Psoas muscle (tissue), 8 donors: ENCODE measurements around the gene DERA. TPM values are rescaled to one million over a fixed set of nuclear protein-coding genes. Genes with fewer than 3 reads are reported as not detected.

Experiments used
- ATAC-seq, 4 donors: fragments of 200-7000 bp; cut with Tn5 transposase; one replicate each; pipeline ENCODE4 v1.9.1; 2020; ENCODE audit warnings: moderate library complexity in 3 of 4, mild to moderate bottlenecking in 2 of 4
- DNase-seq, 2 donors: peaks; one replicate each; pipeline ENCODE4 v3.0.0-alpha.2; 2020
- H3K27ac ChIP-seq: fragments of 200-600 bp; one replicate; pipeline ENCODE4 v1.8.0; 2022
- H3K27me3 ChIP-seq, 3 donors: fragments of 200-600 bp in 1 of 3; one replicate each; pipeline versions ENCODE4 v1.6.1 to v1.8.0; 2013 to 2022; ENCODE audit warnings: low read length in 2 of 3, mild to moderate bottlenecking in 2 of 3, moderate library complexity in 1 of 3; ENCODE audit not compliant: insufficient read depth in 3 of 3
- H3K36me3 ChIP-seq, 2 donors: fragments of 200-600 bp in 1 of 2; one replicate each; pipeline versions ENCODE4 v1.6.1 to v1.8.0; 2013 to 2022; ENCODE audit warnings: low read depth in 1 of 2, mild to moderate bottlenecking in 1 of 2, moderate library complexity in 1 of 2; ENCODE audit not compliant: insufficient read depth in 1 of 2
- H3K4me1 ChIP-seq: fragments of 200-600 bp; one replicate; pipeline ENCODE4 v1.8.0; 2022
- H3K4me3 ChIP-seq: fragments of 200-600 bp; one replicate; pipeline ENCODE4 v1.8.0; 2022; ENCODE audit warnings: mild to moderate bottlenecking
- H3K9me3 ChIP-seq: fragments of 200-600 bp; one replicate; pipeline ENCODE4 v1.8.0; 2022
- CTCF ChIP-seq: fragments of 200-600 bp; IDR thresholded peaks from one replicate; pipeline ENCODE4 v1.8.0; 2022; ENCODE audit warnings: antibody characterized with exemption
- WGBS, 3 donors: extraction: QIAGEN DNeasy Blood & Tissue Kit; methylation state at CpG; one replicate each; pipeline versions ENCODE4 v1.1.6 to v1.1.7; 2013; 5-methylcytosine and 5-hydroxymethylcytosine counted together
- intact Hi-C, 2 donors: fragments of 100-400 bp; cut with DNase I; formaldehyde crosslinking; loops; one replicate each; pipeline versions ENCODE4 v1.11.0 to v1.14.2; 2022
- polyA plus RNA-seq, 3 donors: library from polyadenylated mRNA; stranded (reverse); fragments of 200-250 nt; gene quantifications; one replicate each; pipeline ENCODE4 v1.2.3, GENCODE V29; 2013
- total RNA-seq, 4 donors: library from RNA; stranded (reverse); fragmentation: NEBNext Ultra II Directional in 2 of 4; extraction: Animal tissue kit (Norgen Biotek cat#: 25700) in 2 of 4; gene quantifications; one replicate each; pipeline versions ENCODE4 v1.2.1 to v1.2.4, GENCODE V29; 2021 to 2023
- donor health status: healthy with polysubstance abuse.
- donor health status: DM: no; HTN: no; CAD: no; lungs with moderate emphysema.
- donor health status: Bipolar disorder and iron deficiency.
- donor health status: healthy.
- donor health status: DM: yes; HTN: yes; CAD: no.
- donor health status: DM: no; HTN: no; CAD: no.
- donor health status: DM: no; HTN: no; CAD: no.
- donor health status: DM: yes; HTN: yes; CAD: no.

The DERA gene
- total and polyA plus RNA-seq, 7 donors, result 14.3 to 31.5 (median 19.8) TPM

GRCh38 chr12:15982921-15983320 is 71.8 kb downstream of the DERA start:
- DNase-seq, result no peak
- Histone ChIP-seq H3K4me3 (no peak overlapping the region), H3K36me3 (peaks cover 0 to 14% of the 10 kb centered on the region in 2 donors), H3K27ac (no peak overlapping the region), H3K27me3 (no peaks in the 10 kb centered on the region), H3K4me1 (peaks cover 9% of the 10 kb centered on the region), H3K9me3 (no peaks in the 10 kb centered on the region)
- intact Hi-C loops, result no loop called here
- no peak for TF ChIP-seq CTCF
- no peak for ATAC-seq

GRCh38 chr12:15984097-15984800 is 73.1 kb downstream of the DERA start:
- 81 to 87% (median 84%) methylated on average over 6 of the region's 6 CpGs for WGBS, 3 donors
- Histone ChIP-seq H3K27me3 (no peaks in the 10 kb centered on the region), H3K36me3 (peaks cover 0 to 22% of the 10 kb centered on the region in 2 donors), H3K4me3 (no peak overlapping the region), H3K9me3 (no peaks in the 10 kb centered on the region), H3K27ac (no peak overlapping the region), H3K4me1 (peaks cover 4% of the 10 kb centered on the region)
- ATAC-seq (peak in 2 of 4 donors; percentile 40 to 56), DNase-seq (no peak)
- no peak for TF ChIP-seq CTCF
- intact Hi-C loops, result no loop called here

- Histone ChIP-seq H3K27ac (no peak overlapping the region), H3K4me1 (peaks cover 4% of the 10 kb centered on the region), H3K27me3 (no peaks in the 10 kb centered on the region), H3K36me3 (peaks cover 0 to 22% of the 10 kb centered on the region in 2 donors), H3K4me3 (no peak overlapping the region), H3K9me3 (no peaks in the 10 kb centered on the region)
- no peak for TF ChIP-seq CTCF
- ATAC-seq (no peak), DNase-seq (no peak)
- intact Hi-C loops, result no loop called here
- 86 to 100% (median 96%) methylated on average over 2 of the region's 2 CpGs for WGBS, 3 donors
Measured at GRCh38 chr12:15984963-15985362, 73.8 kb downstream of the DERA start.

GRCh38 chr12:15987696-15988095 is 76.6 kb downstream of the DERA start:
- TF ChIP-seq CTCF, result no peak
- Histone ChIP-seq H3K4me3 (no peak overlapping the region), H3K27me3 (no peaks in the 10 kb centered on the region), H3K4me1 (peaks cover 4% of the 10 kb centered on the region), H3K27ac (no peak overlapping the region), H3K36me3 (peaks cover 0 to 22% of the 10 kb centered on the region in 2 donors), H3K9me3 (no peaks in the 10 kb centered on the region)
- WGBS, 3 donors, result 32 to 35% (median 33%) methylated on average over 11 of the region's 11 CpGs
- ATAC-seq (peak; percentile 55 to 70 (median 66)), DNase-seq (peak in 1 of 2 donors; percentile 28)
- intact Hi-C loops, result no loop called here
